Stimulated activated CD4-positive, alpha-beta T cell treated with anti-CD3 and anti-CD28 coated beads, Interleukin-2, amount 100 ng/mL, for 24 hours (primary cell): ENCODE measurements around the gene GOLGA3.
"Not testable (repeated sequence)": the region's sequence is repeated elsewhere in the genome, so short reads cannot be mapped to it uniquely, and the experiment has no call there.

ENCODE experiments used
- DNase-seq, 2 donors: peaks; one replicate each; pipeline ENCODE4 v3.0.0-alpha.2; 2020

The GOLGA3 gene

DNA sequence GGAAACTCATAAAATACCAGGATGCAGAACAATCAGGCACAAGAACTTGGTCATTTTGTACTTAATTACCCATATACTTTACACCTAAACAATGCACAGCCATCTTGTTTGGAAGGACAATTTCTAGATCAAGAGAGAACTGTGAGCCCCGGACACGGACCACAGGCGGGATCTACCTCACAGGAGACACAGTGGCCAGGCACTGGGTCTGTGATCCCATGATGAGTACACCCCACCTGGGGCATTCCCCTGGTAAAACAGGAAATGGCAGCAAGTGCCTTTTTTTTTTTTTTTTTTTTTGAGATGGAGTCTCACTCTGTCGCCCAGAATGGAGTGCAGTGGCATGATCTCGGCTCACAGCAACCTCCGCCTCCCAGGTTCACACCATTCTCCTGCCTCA, 15.2 kb downstream of the GOLGA3 start:
- no peak for DNase-seq

DNA sequence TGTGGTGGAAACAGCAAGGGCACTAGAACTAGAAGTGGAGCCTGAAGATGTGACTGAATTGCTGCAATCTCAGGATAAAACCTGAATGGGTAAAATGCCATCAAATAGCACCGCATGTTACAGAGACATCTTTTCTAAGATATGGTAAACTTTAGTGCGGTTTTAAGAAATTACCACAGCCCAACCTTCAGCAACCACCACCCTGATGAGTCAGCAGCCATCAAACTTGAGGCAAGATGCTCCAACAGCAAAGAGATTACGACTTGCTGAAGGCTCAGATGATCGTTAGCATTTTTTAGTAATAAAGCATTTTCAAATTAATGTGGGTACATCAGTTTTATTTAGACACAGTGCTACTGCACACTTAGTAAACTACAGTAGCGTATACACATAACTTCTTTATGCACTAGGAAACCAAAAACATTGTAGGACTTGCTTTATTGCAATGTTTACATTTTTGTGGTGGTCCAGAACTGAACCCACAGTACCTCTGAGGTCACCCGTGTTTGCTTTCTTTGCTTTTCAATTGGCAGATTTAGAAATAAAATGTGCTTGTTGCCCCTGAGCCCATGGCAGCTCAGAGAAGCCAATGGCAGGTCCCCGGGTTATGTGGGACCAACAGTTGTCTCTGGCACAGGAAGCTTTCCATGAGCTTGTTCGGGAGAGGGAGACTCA, 15.9 kb downstream of the GOLGA3 start:
- DNase-seq, result no peak

DNA sequence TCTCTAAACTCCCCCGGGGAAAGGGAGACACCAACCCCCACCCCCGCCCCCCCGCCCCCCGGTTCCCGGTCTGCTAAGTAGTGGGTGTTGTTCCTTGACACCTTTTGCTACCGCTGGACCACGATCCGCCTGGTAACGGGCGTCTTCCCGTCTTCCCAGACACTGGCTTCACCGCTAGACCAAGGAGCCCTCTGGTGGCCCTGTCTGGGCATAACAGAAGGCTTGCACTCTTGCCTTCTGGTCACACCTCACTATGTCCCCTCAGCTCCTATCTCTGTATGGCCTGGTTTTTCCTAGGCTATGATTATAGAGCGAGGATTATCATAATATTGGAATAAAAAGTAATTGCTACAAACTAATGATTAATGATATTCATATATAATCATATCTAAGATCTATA, 19.3 kb downstream of the GOLGA3 start:
- DNase-seq, result peak; percentile 30 to 43

DNA sequence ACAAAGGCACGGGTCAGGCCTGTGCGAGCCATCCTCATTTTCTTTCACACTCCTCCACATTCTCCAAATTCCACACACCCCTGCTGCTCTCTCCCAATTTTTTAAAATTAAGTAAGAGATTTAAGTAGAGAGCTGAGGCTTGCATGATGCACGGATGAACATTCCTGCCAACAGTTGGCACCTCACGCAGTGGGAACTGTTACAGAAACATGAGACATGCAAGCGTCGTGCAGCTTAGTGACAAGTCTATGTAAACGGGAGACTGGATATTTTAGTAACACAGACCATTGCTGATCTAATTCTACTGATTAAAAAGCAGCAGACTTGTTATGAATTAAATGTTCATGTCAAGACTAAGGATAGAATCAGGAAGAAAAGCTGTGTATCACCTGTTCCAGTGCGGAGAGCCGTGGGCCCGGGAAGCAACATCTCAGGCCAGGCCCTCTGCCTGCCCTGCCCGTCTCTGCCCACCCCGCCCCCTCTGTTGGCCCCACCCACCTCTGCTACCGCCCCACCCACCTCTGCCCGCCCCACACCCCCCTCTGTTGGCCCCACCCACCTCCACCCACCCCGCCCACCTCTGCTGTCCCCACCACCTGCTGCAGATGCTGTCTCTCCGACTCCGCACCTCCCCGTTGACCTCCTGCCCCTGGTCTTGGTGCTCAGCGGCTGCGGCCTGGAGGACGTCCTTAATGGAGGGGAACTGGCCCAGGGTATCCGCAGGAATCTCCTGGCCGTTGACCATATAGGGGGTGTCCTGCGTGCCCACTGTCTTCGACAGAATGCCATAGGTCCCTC, 21.2 kb downstream of the GOLGA3 start:
- DNase-seq, result no peak

DNA sequence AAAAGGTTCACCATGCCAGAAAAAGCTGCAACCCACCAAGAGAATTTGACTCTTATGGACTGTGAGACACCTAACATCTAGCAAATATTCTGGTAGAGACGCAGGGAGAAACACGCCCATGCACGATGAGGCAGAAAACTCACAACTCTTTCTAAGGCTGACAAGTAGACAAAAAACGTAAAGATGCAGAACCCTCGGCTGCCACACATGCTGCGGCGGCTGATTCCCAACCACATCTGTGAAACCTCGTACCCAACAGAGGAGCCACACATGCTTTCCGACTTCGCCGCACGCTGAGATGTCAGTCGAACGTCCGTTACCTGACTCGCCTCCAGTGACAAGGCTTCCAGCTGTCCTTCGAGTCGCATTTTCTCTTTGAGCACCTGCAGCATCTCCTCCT, 21.8 kb downstream of the GOLGA3 start:
- DNase-seq, result peak; percentile 30 to 55

GRCh38 chr12:132804426-132804861, 24.2 kb downstream of the GOLGA3 start:
- no peak for DNase-seq

GRCh38 chr12:132803888-132804287, 24.8 kb downstream of the GOLGA3 start:
- no peak for DNase-seq

DNA sequence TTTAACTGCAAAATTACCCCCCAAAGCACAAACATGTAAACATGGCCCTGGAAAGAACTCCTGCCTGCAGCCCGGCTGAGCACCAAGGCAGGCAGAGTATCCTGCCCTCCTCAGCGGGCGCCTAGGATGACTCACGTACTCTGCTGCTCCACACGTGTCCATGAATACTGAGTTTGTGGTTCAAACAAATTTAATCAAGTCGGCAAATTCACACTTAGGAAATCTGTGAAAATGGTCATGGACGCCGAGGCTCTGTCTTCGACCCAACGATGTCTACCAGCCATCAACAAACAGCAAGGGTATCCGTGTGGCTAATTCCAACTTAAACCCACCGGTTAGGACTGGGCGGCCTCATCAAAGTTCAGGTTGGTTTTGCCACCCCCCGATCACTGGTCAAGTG, 25.5 kb downstream of the GOLGA3 start:
- no peak for DNase-seq

DNA sequence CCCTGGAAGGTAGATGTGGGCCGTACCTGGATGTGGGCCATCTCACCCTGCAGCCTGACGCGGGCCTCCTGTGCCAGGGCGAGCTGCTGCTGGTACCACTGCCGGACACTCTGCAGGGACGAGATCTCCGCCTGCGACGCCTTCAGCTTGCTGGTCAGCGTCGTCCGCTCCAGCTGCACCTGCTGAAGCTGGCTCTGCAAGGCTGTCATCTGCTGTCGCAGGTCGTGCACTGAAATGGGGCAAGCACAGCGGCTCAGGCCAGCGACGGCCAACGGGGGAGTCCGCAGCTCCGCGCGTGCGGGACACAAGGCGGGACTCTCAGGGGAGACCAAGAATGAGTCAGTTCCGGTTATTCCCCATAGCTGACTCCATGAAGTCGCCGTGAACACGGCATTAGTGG, 26.9 kb downstream of the GOLGA3 start:
- DNase-seq, result no peak

GRCh38 chr12:132798836-132799235, 29.8 kb downstream of the GOLGA3 start:
- no peak for DNase-seq

DNA sequence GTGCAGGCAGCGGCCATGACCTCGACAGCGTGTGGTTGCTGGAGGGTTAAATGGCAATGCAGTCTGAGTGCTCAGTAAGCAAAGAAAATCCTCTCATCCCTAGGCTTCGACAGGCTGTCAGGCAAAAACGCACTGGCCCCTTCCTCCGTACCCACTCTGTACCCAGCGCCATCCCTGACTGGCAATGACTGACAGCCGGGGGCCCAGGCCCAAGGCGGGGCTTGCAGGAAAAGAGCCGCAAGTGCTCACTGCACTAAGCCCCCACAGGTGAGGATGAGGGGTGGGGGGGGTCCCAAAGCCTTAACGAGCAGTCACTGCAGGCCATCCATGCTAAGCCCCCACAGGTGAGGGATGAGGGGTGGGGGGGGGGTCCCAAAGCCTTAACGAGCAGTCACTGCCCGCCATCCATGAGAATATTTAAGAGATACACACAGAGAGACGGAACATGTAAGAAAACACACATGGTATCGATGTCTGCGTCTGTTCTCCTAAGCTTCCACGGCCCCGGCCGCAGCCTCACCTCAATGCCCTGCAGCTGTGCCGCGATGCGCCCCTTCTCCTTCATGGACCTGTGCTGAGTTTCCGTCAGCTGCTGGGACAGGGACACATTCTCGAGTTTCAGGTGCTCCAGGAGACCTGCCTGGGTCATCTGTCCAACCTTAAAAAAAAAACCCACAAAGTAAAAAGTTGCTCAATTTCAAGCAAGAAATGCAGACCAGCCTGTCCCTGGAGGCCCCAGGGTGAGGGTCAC, 30.7 kb downstream of the GOLGA3 start:
- DNase-seq, result no peak

DNA sequence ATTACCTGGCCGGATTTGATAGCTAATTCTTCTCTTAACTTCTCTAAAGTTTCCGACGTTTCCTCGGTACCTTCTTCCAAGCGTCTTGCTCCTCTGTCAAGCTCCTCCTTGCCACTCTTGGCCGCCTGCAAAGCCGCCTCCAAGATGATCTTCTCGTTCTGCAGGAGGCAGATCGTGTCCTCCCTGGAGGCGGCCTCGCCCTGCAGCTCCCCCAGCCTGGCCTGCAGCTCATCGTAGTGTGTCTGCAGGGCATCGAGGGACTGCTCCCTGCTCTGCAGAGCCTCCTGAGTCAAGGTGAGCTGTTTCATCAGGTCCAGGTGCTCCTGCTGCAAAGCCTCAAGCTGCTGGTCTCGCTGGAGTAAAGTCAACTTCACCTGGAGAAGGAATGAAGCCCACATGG, 32.8 kb downstream of the GOLGA3 start:
- no peak for DNase-seq

- DNase-seq, result not testable (repeated sequence)
Observed at GRCh38 chr12:132791940-132792339, 36.7 kb downstream of the GOLGA3 start.

DNA sequence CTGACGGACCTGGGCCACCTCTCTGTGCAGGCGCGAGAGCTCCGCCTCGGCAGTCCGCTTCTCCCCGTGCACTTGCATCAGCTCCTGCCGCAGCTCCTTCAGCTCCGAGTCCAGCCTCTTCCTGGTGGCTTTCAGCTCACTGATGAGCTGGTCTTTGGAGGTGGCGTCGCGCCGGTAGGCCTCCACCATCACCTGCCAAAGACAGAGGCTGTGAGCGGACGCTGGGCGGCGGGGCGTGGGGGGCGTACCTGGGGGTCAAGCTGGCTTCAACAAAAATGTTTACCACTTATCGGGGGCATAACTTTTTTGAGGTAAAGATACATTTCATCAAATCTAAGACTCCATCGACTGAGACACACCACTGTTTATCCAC, 39.6 kb downstream of the GOLGA3 start:
- no peak for DNase-seq

DNA sequence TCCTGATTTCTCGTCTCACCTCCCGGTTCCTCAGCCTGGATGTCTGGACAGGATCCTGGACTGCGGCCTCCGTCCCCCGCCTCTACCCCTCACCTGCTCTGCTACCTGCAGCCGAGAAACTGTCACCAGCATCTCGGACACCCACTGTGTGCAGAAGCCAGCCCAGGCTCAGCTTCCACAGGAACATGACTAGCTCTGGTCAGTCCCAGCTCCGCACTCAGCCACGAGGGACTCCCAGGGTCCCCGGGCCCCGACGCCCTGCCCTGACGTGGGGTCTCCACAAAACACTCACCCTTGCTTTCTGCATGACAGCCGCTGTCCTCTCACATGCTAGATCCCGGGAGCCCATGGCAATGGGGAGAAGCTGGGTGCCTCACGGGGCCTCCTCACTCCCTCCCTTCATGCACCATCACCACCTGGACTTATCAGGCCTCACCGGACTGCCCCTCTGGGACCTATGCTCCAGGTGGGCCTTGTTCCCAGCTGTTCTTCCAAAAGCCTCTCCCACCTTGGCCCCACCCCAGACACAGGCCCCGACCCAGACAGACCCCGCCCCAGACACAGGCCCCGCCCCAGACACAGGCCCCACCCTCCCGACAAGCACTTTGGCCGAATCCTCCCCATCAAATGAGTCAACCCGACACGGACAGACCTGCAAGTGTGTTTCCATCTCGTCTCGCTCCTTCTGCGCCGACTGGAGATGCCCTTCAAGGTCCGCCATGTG, 40.1 kb downstream of the GOLGA3 start:
- no peak for DNase-seq

DNA sequence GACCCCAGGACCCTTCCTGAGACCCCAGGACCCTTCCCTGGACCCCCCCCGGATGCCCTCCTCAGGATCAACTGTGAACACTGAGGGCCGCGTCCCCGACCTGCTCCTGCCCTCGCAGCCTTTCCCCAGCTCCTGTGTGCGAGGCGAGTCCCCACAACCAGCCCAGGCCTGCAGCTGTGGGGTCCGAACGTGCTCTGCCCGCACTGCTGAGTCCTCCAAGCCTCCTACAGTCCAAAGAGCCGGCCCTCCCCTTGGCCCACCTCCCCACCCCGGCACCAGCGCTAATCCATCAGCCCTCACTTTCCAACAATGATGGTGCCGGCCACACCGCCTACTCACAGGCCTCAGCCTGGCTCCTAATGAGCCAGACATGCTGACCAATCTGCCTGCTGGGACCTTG, 40.8 kb downstream of the GOLGA3 start:
- no peak for DNase-seq

- no peak for DNase-seq
Observed at GRCh38 chr12:132786192-132786591, 42.5 kb downstream of the GOLGA3 start.

GRCh38 chr12:132784580-132784979, 44.1 kb downstream of the GOLGA3 start:
- no peak for DNase-seq

GRCh38 chr12:132783917-132784531, 44.6 kb downstream of the GOLGA3 start:
- no peak for DNase-seq

- no peak for DNase-seq
Observed at GRCh38 chr12:132781938-132782337, 46.7 kb downstream of the GOLGA3 start.

DNA sequence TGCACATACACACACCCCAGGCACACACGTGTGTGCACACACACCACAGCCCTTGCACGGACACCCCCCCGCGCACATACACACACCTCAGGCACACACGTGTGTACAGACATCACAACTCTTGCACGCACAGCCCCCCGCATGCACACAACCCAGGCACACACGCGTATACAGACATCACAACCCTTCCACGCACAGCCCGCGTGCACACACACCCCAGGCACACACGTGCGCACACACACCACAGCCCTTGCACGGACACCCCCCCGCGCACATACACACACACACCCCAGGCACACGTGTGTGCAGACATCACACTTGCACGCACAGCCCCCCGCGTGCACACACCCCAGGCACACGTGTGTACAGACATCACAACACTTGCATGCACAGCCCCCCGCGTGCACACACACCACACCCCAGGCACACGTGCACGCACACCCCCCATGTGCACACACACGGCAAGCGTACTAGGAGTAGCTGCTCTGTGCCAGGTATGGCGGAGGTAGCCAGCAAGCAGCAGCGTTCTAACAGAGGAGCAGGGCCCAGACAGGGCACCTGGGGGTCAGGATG, 48.8 kb downstream of the GOLGA3 start:
- DNase-seq, result no peak

- DNase-seq, result no peak
Observed at GRCh38 chr12:132777614-132778013, 51.1 kb downstream of the GOLGA3 start.
